Fibroblast of lung (primary cell): ENCODE results near the gene VPS45.

Experiments used
- CTCF ChIP-seq, 2 donors: IDR thresholded peaks in 1 of 2; conservative IDR thresholded peaks in 1 of 2; 1 replicate in 1 of 2; 2 replicates in 1 of 2; pipeline ENCODE4 v1.5.1; 2011 to 2012; ENCODE audit warnings: low read length in 2 of 2, control low read depth in 1 of 2, inconsistent platforms in 1 of 2, low read depth in 1 of 2, mild to moderate bottlenecking in 1 of 2
- EZH2 ChIP-seq: IDR thresholded peaks from 2 replicates; pipeline ENCODE4 v1.5.1; 2012; ENCODE audit warnings: low read length, control low read depth, mild to moderate bottlenecking; ENCODE audit errors: missing control alignments

- TF ChIP-seq CTCF (conservative IDR thresholded peaks at IDR 0.05 in 1 of 2, IDR thresholded peaks at IDR 0.05 in 1 of 2; ENCODE audit: low read depth in 1 of 2, low read length in 2 of 2) (no peak), EZH2 (no peak)
Measured at GRCh38 chr1:150076066-150076465, 8.5 kb downstream of the VPS45 start.
